ENCODE data around the gene RPL41.
"Not testable (repeated sequence)": the region's sequence is repeated elsewhere in the genome, so short reads cannot be mapped to it uniquely, and the experiment has no call there.

GRCh38 chr12:56117082-56117706 lies 761 bp downstream of the RPL41 start:
- TF ChIP-seq SUZ12 (IDR thresholded peaks at IDR 0.05; ENCODE audit: extremely low read depth, insufficient read depth, insufficient read length); ZNF274 (IDR thresholded peaks at IDR 0.05; ENCODE audit: low read depth, low read length): not testable (repeated sequence)
